ENCODE measurements around the gene NAT10. TPM values are rescaled to one million over a fixed set of nuclear protein-coding genes. Genes with fewer than 3 reads are reported as not detected.

Gene NAT10
- polyA plus RNA-seq, 1 of the 3 experiments (the other 2 are of a cell fraction), result 31.0 TPM

GRCh38 chr11:34189191-34189590, 83.8 kb downstream of the NAT10 start:
- no peaks in the 10 kb centered on the region for H3K9me3 ChIP-seq
- POLR2A ChIA-PET, result no interaction called here
- 98% methylated on average over 9 of the region's 9 CpGs for WGBS (ENCODE audit: low lambda C conversion rate)
- no peaks in the 10 kb centered on the region for H4K20me1 ChIP-seq (ENCODE audit: insufficient read depth)
- no peak overlapping the region for H3K27ac ChIP-seq (ENCODE audit: low read depth in 2 of 2, low read length in 1 of 2)
- H3K79me2 ChIP-seq (ENCODE audit: insufficient read depth), result no peaks in the 10 kb centered on the region
- CTCF ChIA-PET, result interaction anchor here (5.4 kb wide), 1 partner anchor 15 kb away, joined by 45 read pairs; no protein-coding TSS in a partner anchor
- H3K9ac ChIP-seq, result no peak overlapping the region
- TF ChIP-seq RAD21 (IDR thresholded peaks at IDR 0.05; ENCODE audit: low read length) (no peak), YY1 (IDR thresholded peaks at IDR 0.05; ENCODE audit: low read depth) (no peak), PBX3 (IDR thresholded peaks at IDR 0.05) (no peak), MAX (IDR thresholded peaks at IDR 0.05; ENCODE audit: low read depth) (no peak), REST (IDR thresholded peaks at IDR 0.05; ENCODE audit: low read depth, low read length) (no peak), CHD2 (IDR thresholded peaks at IDR 0.05; ENCODE audit: low read length, partially characterized antibody) (no peak)
- DNase-seq, result no peak
- no peak overlapping the region for H2AFZ ChIP-seq (ENCODE audit: low read depth)
- no peak overlapping the region for H3K4me2 ChIP-seq
- H3K4me3 ChIP-seq (ENCODE audit: low read depth in 2 of 2, low read length in 1 of 2), result no peak overlapping the region
- no peaks in the 10 kb centered on the region for H3K9me2 ChIP-seq
- peaks cover 16% of the 10 kb centered on the region for H3F3A ChIP-seq (replicated peaks; ENCODE audit: insufficient read depth)
- no peaks in the 10 kb centered on the region for H3K36me3 ChIP-seq (replicated peaks in 1 of 2; ENCODE audit: control insufficient read depth in 1 of 2, insufficient read depth in 2 of 2, low read length in 1 of 2)
- H3K4me1 ChIP-seq (ENCODE audit: control insufficient read depth in 1 of 2, insufficient read depth in 2 of 2, low read depth in 1 of 2, low read length in 1 of 2), result peaks cover 26 to 34% of the 10 kb centered on the region in 2 experiments; a peak in 3 of 4 replicates
- H3K27me3 ChIP-seq (ENCODE audit: insufficient read depth), result no peaks in the 10 kb centered on the region

- DNase-seq, result no peak
- 96% methylated on average over 8 of the region's 8 CpGs for WGBS (ENCODE audit: low lambda C conversion rate)
- Histone ChIP-seq H3K4me1 (ENCODE audit: control insufficient read depth in 1 of 2, insufficient read depth in 2 of 2, low read depth in 1 of 2, low read length in 1 of 2) (peaks cover 30 to 40% of the 10 kb centered on the region in 2 experiments; a peak in 3 of 4 replicates), H3K79me2 (ENCODE audit: insufficient read depth) (no peaks in the 10 kb centered on the region), H3K9me3 (no peaks in the 10 kb centered on the region), H3K27ac (ENCODE audit: low read depth in 2 of 2, low read length in 1 of 2) (no peak overlapping the region), H3K9ac (no peak overlapping the region), H3K27me3 (ENCODE audit: insufficient read depth) (no peaks in the 10 kb centered on the region), H3K4me3 (ENCODE audit: low read depth in 2 of 2, low read length in 1 of 2) (no peak overlapping the region), H3K9me2 (no peaks in the 10 kb centered on the region), H2AFZ (ENCODE audit: low read depth) (no peak overlapping the region), H3K36me3 (replicated peaks in 1 of 2; ENCODE audit: control insufficient read depth in 1 of 2, insufficient read depth in 2 of 2, low read length in 1 of 2) (no peaks in the 10 kb centered on the region), H4K20me1 (ENCODE audit: insufficient read depth) (no peaks in the 10 kb centered on the region), H3K4me2 (no peak overlapping the region), H3F3A (replicated peaks; ENCODE audit: insufficient read depth) (peaks cover 17% of the 10 kb centered on the region)
- ChIA-PET POLR2A (no interaction called here), CTCF (interaction anchor here (0.5 to 3.9 kb wide), 6 partner anchors 8 to 303 kb away, joined by 3 to 15 read pairs (median 3); no protein-coding TSS in a partner anchor)
- TF ChIP-seq RAD21 (IDR thresholded peaks at IDR 0.05; ENCODE audit: low read length), result no peak
- TF ChIP-seq EZH2phosphoT487 (IDR thresholded peaks at IDR 0.05; ENCODE audit: borderline replicate concordance, low read depth), result no peak
- TF ChIP-seq FOSL2 (IDR thresholded peaks at IDR 0.05; ENCODE audit: borderline replicate concordance, low read depth), result no peak
- TF ChIP-seq JUND (IDR thresholded peaks at IDR 0.05), result no peak
- no peak for TF ChIP-seq USF1 (IDR thresholded peaks at IDR 0.05; ENCODE audit: borderline replicate concordance, low read depth)
- no peak for TF ChIP-seq RXRA (IDR thresholded peaks at IDR 0.05; ENCODE audit: borderline replicate concordance, low read depth)
- no peak for TF ChIP-seq GABPA (IDR thresholded peaks at IDR 0.05; ENCODE audit: low read depth)
- TF ChIP-seq TAF1 (IDR thresholded peaks at IDR 0.05; ENCODE audit: borderline replicate concordance, low read depth, low read length), result no peak
- TF ChIP-seq FOXM1 (IDR thresholded peaks at IDR 0.05; ENCODE audit: low read depth), result no peak
- no peak for TF ChIP-seq YY1 (IDR thresholded peaks at IDR 0.05; ENCODE audit: low read depth)
- TF ChIP-seq ZBTB33 (IDR thresholded peaks at IDR 0.05; ENCODE audit: borderline replicate concordance, low read depth), result no peak
- TF ChIP-seq TEAD4 (IDR thresholded peaks at IDR 0.05; ENCODE audit: borderline replicate concordance, insufficient read depth), result no peak
Measured at GRCh38 chr11:34190192-34191139, 85.0 kb downstream of the NAT10 start.

All from SK-N-SH (cell line).